GM18858 (cell line): Measurements from ENCODE around the gene LIMS2.

Experiments
- ATAC-seq: cut with Tn5 transposase; IDR thresholded peaks from one replicate; pipeline ENCODE4 v1.9.1; 2021; ENCODE audit not compliant: unreplicated experiment

LIMS2 gene, protein sequence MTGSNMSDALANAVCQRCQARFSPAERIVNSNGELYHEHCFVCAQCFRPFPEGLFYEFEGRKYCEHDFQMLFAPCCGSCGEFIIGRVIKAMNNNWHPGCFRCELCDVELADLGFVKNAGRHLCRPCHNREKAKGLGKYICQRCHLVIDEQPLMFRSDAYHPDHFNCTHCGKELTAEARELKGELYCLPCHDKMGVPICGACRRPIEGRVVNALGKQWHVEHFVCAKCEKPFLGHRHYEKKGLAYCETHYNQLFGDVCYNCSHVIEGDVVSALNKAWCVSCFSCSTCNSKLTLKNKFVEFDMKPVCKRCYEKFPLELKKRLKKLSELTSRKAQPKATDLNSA

GRCh38 chr2:127675331-127676261 is at the start of gene LIMS2:
Gene LIMS2, minus strand, starts transcription at chr2:127675530. Its CDS starts 506 bp downstream, at chr2:127675024.
- ATAC-seq, result no peak

- no peak for ATAC-seq
Measured at GRCh38 chr2:127722807-127723206, 47.5 kb upstream of the LIMS2 start.

GRCh38 chr2:127721978-127722355 is 46.6 kb upstream of the LIMS2 start:
- ATAC-seq, result no peak

DNA sequence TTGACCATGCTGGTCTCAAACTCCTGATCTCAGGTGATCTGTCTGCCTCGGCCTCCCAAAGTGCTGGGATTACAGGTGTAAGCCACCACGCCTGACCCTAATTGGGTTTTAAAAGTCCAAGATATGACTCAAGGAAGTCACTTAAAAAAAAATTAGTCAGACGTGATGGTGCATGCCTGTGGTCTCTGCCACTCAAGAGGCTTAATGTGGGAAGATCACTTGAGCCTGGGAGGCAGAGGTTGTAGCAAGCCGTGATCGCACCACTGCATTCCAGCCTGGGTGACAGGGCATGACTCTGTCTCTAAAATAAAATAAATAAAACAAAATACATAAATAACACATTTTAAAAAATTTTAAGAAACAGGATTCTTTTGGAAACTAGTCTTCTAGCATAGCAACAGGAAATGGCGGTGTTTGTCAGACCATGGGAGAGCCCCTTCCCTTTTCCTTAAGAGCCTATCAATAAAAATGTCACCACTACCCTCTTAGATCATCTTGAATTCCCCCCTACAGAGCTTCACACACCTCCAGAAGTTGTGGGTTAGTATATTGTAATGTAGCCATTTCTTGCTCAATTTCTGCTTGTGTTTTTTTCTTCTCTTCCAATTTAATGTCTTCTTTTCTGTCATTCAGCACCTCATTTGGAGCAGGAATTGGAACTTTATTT is 46.1 kb upstream of the LIMS2 start:
- no peak for ATAC-seq

DNA sequence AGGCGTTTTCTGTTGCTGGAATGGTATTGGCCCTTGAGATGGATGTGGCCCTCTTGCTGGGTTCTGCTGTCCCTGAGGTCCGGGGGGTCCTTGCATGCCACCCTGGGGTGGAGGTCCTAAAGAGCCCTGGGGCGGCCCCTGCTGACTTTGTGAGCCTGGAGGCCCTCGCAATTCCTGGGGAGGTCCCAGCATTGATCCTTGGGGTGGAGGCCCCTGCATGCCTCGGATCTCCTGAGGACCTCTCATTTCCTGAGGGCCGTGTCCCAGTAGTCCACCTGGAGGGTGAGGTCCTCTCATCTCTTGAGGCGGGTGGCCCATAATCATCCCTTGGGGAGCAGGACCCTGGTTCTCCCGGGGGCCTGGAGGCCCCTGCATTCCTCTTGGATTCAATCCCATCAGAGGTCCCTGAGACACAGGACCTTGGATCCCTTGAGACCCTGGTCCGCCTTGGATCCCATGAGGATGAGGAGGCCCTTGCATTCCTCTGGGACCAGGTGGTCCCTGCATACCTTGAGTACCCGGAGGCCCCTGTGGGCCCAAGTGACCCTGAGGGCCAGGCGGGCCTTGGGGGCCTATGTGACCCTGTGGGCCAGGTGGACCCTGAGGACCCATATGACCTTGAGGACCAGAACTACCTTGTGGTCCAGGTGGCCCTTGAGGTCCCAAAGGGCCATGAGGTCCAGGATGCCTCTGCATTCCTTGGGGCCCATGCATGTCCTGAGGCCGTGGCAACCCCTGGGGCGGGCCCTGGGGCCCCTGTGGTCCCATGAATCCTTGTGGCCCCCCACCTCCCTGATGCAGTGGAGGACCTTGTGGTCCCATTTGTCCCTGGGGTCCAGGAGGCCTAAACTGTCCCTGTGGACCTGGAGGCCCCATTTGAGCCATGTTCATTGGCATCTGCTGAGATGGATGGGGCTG is 44.2 kb upstream of the LIMS2 start:
- ATAC-seq, result no peak

GRCh38 chr2:127718271-127718670 is 42.9 kb upstream of the LIMS2 start:
- ATAC-seq, result no peak

GRCh38 chr2:127715778-127716449 is 40.6 kb upstream of the LIMS2 start:
- ATAC-seq, result no peak

DNA sequence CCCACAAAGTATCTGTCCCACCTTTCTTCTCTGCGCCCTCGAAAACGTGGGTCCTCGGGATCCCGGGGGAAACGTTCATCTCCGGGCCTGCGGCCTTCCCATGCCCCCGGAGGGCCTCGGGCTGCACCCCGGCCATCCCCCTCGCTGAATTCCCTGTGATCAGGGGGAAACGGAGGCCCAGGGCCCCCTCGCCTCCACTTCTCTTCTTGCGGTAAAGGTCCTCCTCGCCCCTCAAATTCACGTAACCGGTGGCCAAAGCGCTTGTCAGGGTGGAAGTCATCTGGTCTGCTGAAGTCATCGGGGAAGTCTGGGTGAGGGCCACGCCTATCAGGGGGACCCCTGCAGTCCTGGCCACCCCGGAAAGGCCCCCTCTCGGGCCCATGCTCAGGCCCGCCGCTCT is 38.2 kb upstream of the LIMS2 start:
- ATAC-seq, result no peak

GRCh38 chr2:127712999-127713398 is 37.7 kb upstream of the LIMS2 start:
- ATAC-seq, result no peak

- no peak for ATAC-seq
Measured at GRCh38 chr2:127709336-127709735, 34.0 kb upstream of the LIMS2 start.

DNA sequence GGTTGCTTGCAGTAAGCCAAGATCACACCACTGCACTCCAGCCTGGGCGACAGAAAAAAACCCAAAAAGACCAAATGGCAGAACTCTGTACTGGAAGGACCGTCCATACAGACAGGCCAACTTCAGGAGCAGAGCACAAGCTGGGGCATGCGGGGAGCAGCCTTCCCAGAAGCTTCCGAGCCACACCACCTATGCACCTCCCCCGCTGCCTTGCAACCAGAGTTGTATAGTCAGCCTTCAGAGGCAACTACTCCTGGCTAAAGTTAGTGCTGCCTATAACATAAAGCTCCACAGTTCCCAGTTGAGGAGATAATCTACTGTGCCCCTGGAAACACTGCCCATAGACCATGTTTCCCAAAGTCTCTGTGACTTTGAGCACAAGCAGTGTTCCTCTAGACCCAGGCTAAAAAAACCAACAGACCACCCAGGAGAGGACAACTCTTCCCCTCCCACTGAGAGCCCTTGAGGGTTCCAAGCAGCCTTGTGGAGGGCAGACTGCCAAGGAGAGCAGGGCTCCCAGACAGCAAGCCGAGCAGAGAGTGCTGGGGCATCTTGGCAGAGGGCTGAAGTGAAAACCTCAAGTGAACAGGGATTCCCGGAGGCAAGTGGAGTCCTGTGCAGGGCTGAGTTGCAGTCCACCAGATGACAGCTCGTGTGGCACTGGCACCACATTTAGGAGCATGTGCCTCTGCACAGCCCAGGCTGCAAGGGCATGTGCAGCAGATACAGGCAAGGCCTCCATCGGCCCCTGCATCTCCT is 32.7 kb upstream of the LIMS2 start:
- no peak for ATAC-seq

GRCh38 chr2:127706215-127706990 is 31.1 kb upstream of the LIMS2 start:
- no peak for ATAC-seq

DNA sequence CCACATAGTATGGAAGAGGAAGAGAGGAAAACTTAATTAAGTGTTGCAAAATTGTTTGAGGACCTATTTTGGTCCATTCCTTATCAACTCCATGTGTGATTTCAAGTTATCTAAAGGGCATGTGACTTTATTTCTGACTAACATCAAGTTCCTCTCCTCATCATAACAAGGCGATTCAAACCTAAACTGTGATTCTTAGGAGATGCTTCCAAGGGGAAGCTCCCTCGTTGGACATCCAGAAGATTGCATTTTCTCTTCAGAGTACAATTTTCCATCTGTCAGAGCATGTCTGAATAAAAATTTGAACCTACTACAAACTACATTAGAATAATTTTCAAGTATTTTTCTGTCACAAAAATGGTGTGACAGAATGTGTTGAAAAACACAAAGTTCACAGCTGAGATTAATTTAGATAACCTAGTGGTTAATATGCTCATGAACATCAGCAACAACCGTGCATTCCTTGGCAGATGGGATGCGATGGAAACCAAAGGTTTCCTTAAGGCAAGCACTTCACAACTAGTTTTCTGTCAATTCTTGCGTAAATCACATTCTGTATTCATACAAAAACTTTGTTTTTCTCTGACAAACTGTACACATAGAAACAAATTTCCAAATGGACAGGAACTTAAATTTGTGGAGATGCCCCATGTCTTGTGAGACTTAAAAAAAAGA is 30.2 kb upstream of the LIMS2 start:
- no peak for ATAC-seq

GRCh38 chr2:127704641-127705390 is 29.5 kb upstream of the LIMS2 start:
- ATAC-seq, result no peak

- ATAC-seq, result no peak
Measured at GRCh38 chr2:127703282-127703681, 28.0 kb upstream of the LIMS2 start.

DNA sequence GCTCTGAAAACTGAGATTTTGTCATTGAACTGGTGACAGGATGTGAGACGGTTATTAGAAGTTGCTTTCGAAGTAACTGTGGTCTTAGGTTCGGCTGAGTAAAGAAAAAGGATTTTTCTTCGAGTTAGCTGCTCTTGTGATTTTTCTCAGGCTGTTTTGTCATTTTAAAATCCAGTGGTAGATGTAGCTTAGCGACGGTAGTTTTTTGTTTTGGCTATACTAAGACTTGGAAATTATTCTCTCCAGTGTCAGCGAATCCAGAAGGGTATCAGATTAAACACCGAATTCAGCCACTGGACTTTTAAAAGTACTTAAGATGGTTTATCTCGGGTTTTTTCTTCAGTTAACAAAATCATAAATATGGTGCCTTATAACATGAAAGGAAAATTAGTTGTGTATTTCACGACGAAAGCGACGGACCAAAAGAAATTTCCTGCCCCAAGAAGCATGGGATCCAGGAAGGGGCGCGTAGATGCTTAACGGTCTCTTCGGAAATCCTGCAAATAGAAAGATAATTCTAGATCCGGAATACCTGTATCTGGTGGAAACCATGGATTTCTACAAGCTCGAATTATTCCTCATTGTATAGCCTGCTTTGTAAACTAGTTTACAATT is 27.2 kb upstream of the LIMS2 start:
- no peak for ATAC-seq
